Kidney (tissue), 14 donors: ENCODE data around the gene AK5. TPM values are rescaled to one million over a fixed set of nuclear protein-coding genes. Genes with fewer than 3 reads are reported as not detected.

Source experiments
- DNase-seq, 5 donors: peaks; one replicate each; pipeline ENCODE4 v3.0.0-alpha.2; 2013 to 2020
- FAIRE-seq: peaks from 2 replicates; lab custom pipeline; 2012; peaks lifted over from hg19 to GRCh38; lab: Jason Lieb, UNC
- H3K27ac ChIP-seq, 2 donors: one replicate each; pipeline ENCODE4 v1.7.0; 2013; ENCODE audit warnings: low read depth in 2 of 2, low read length in 2 of 2, inconsistent platforms in 1 of 2
- H3K27me3 ChIP-seq: one replicate; pipeline ENCODE4 v1.7.1; 2013; ENCODE audit warnings: low read length, inconsistent platforms; ENCODE audit not compliant: control insufficient read depth, insufficient read depth
- H3K36me3 ChIP-seq, 3 donors: one replicate each; pipeline versions ENCODE4 v1.7.0 to v1.7.1; 2013; ENCODE audit warnings: low read length in 3 of 3, control low read depth in 1 of 3, inconsistent platforms in 1 of 3; ENCODE audit not compliant: insufficient read depth in 3 of 3, control insufficient read depth in 2 of 3
- H3K4me1 ChIP-seq, 3 donors: one replicate each; pipeline versions ENCODE4 v1.7.0 to v1.7.1; 2013; ENCODE audit warnings: low read length in 3 of 3, inconsistent platforms in 1 of 3, low read depth in 1 of 3; ENCODE audit not compliant: control insufficient read depth in 2 of 3, insufficient read depth in 2 of 3
- H3K4me3 ChIP-seq, 3 donors: one replicate each; pipeline versions ENCODE4 v1.7.0 to v1.8.1; 2013; ENCODE audit warnings: low read length in 3 of 3, control low read depth in 1 of 3, inconsistent platforms in 1 of 3
- H3K9ac ChIP-seq, 3 donors: one replicate each; pipeline versions ENCODE4 v1.7.0 to v1.7.1; 2013; ENCODE audit warnings: low read length in 3 of 3, control low read depth in 1 of 3, inconsistent platforms in 1 of 3
- H3K9me3 ChIP-seq, 3 donors: one replicate each; pipeline versions ENCODE4 v1.7.0 to v1.7.1; 2013; ENCODE audit warnings: low read length in 3 of 3, control low read depth in 1 of 3, inconsistent platforms in 1 of 3; ENCODE audit not compliant: control insufficient read depth in 2 of 3, insufficient read depth in 1 of 3
- CTCF ChIP-seq: IDR thresholded peaks from 3 replicates; pipeline ENCODE4 v1.5.1; 2012; ENCODE audit warnings: mild to moderate bottlenecking, moderate library complexity, borderline replicate concordance; ENCODE audit not compliant: insufficient read depth; ENCODE audit errors: extremely low read depth
- intact Hi-C: fragments of 100-400 bp; cut with DNase I; formaldehyde crosslinking; loops from one replicate; pipeline ENCODE4 v1.11.1; 2022
- polyA plus RNA-seq: library from polyadenylated mRNA; stranded (reverse); fragments of 350-450 nt; fragmentation: Illumina TruSeq; extraction: RNeasy Lipid Tissue Mini Kit (QIAGEN cat#74804); gene quantifications from one replicate; pipeline ENCODE4 v1.2.3, GENCODE V29; 2014; ENCODE audit warnings: low read depth, low replicate concordance; ENCODE audit not compliant: insufficient read depth
- total RNA-seq: library from RNA; stranded (reverse); fragmentation: NEBNext Ultra II Directional; extraction: Animal tissue kit (Norgen Biotek cat#: 25700); gene quantifications from one replicate; pipeline ENCODE4 v1.2.1, GENCODE V29; 2021
- donor health status: control.
- donor health status: control.
- donor health status: control.
- donor health status: control.
- donor health status: control.
- donor health status: DM: yes; HTN: yes; CAD: no.
- donor health status: Normal renal cell carcinoma (clear cell type).

Gene AK5
- total and polyA plus RNA-seq, 2 donors from 2014 or later, result 1.7 to 2.5 TPM

GRCh38 chr1:77395051-77395450 lies 113.2 kb downstream of the AK5 start:
- H3K27me3 ChIP-seq, result no peaks in the 10 kb centered on the region
- intact Hi-C loops, result no loop called here
- no peak overlapping the region for H3K4me3 ChIP-seq
- DNase-seq, result no peak
- H3K27ac ChIP-seq, result no peak overlapping the region
- no peaks in the 10 kb centered on the region for H3K4me1 ChIP-seq
- H3K9ac ChIP-seq, result no peak overlapping the region
- no peak for TF ChIP-seq CTCF
- no peaks in the 10 kb centered on the region for H3K9me3 ChIP-seq
- FAIRE-seq, result no peak
- no peaks in the 10 kb centered on the region for H3K36me3 ChIP-seq

- Histone ChIP-seq H3K9me3 (no peaks in the 10 kb centered on the region), H3K4me1 (no peaks in the 10 kb centered on the region), H3K4me3 (no peak overlapping the region), H3K27ac (no peak overlapping the region), H3K36me3 (no peaks in the 10 kb centered on the region), H3K9ac (no peak overlapping the region), H3K27me3 (no peaks in the 10 kb centered on the region)
- FAIRE-seq (no peak), DNase-seq (no peak)
- no peak for TF ChIP-seq CTCF
- intact Hi-C loops, result no loop called here
Observed at GRCh38 chr1:77398152-77398551, 116.3 kb downstream of the AK5 start.

- no peak overlapping the region for H3K9ac ChIP-seq
- no peak for TF ChIP-seq CTCF
- no peaks in the 10 kb centered on the region for H3K9me3 ChIP-seq
- no peak overlapping the region for H3K27ac ChIP-seq
- no peak for DNase-seq
- no peaks in the 10 kb centered on the region for H3K27me3 ChIP-seq
- H3K4me3 ChIP-seq, result no peak overlapping the region
- FAIRE-seq, result no peak
- no peaks in the 10 kb centered on the region for H3K4me1 ChIP-seq
- H3K36me3 ChIP-seq, result no peaks in the 10 kb centered on the region
- intact Hi-C loops, result no loop called here
Observed at GRCh38 chr1:77399250-77400086, 117.6 kb downstream of the AK5 start.
